Liver (tissue), 9 donors: ENCODE results near the gene CARD8. TPM values are rescaled to one million over a fixed set of nuclear protein-coding genes. Genes with fewer than 3 reads are reported as not detected.

Experiments used
- DNase-seq: peaks from one replicate; pipeline ENCODE4 v3.0.0-alpha.2; 2017; ENCODE audit warnings: low spot score
- H3K27ac ChIP-seq, 2 donors: one replicate each; pipeline ENCODE4 v1.7.0; 2013; ENCODE audit warnings: inconsistent platforms in 2 of 2, low read length in 2 of 2, control low read depth in 1 of 2, low read depth in 1 of 2, mild to moderate bottlenecking in 1 of 2
- H3K27me3 ChIP-seq, 4 donors: one replicate each; pipeline versions ENCODE4 v1.6.1 to v1.7.0; 2013; ENCODE audit warnings: low read length in 3 of 4, inconsistent platforms in 1 of 4, mild to moderate bottlenecking in 1 of 4, moderate library complexity in 1 of 4; ENCODE audit not compliant: control insufficient read depth in 4 of 4, insufficient read depth in 4 of 4
- H3K36me3 ChIP-seq, 4 donors: one replicate each; pipeline versions ENCODE4 v1.6.1 to v1.7.0; 2013; ENCODE audit warnings: low read length in 3 of 4, mild to moderate bottlenecking in 3 of 4, low read depth in 1 of 4, moderate library complexity in 1 of 4; ENCODE audit not compliant: control insufficient read depth in 4 of 4, insufficient read depth in 3 of 4
- H3K4me1 ChIP-seq, 4 donors: one replicate each; pipeline versions ENCODE4 v1.6.1 to v1.7.0; 2013; ENCODE audit warnings: low read length in 3 of 4, mild to moderate bottlenecking in 3 of 4, moderate library complexity in 1 of 4; ENCODE audit not compliant: control insufficient read depth in 4 of 4, insufficient read depth in 4 of 4
- H3K4me3 ChIP-seq, 3 donors: one replicate each; pipeline versions ENCODE4 v1.6.1 to v1.7.0; 2013; ENCODE audit warnings: low read length in 3 of 3, control low read depth in 1 of 3, low read depth in 1 of 3, mild to moderate bottlenecking in 1 of 3
- H3K9ac ChIP-seq, 2 donors: one replicate each; pipeline ENCODE4 v1.7.0; 2013; ENCODE audit warnings: low read length in 2 of 2, mild to moderate bottlenecking in 2 of 2, moderate library complexity in 2 of 2, control low read depth in 1 of 2, low read depth in 1 of 2
- H3K9me3 ChIP-seq, 4 donors: one replicate each; pipeline versions ENCODE4 v1.6.1 to v1.7.0; 2013; ENCODE audit warnings: low read length in 3 of 4; ENCODE audit not compliant: control insufficient read depth in 4 of 4
- CTCF ChIP-seq: fragments of 150-350 bp; IDR thresholded peaks from 2 replicates; pipeline ENCODE4 v1.5.1; 2017; ENCODE audit warnings: improper control_type of control experiment, low read depth, low read length; ENCODE audit not compliant: missing input control
- EGR1 ChIP-seq, 2 donors: IDR thresholded peaks; 2 replicates each; pipeline ENCODE4 v1.6.1; 2016 to 2018; ENCODE audit warnings: antibody characterized with exemption in 2 of 2, low read depth in 2 of 2
- FOXA1 ChIP-seq: IDR thresholded peaks from 2 replicates; pipeline ENCODE4 v1.6.1; 2016; ENCODE audit warnings: antibody characterized with exemption
- FOXA2 ChIP-seq: IDR thresholded peaks from 2 replicates; pipeline ENCODE4 v1.6.1; 2016; ENCODE audit warnings: antibody characterized with exemption
- GABPA ChIP-seq, 2 donors: IDR thresholded peaks in 1 of 2; conservative IDR thresholded peaks in 1 of 2; 2 replicates each; pipeline ENCODE4 v1.6.1; 2016; ENCODE audit warnings: antibody characterized with exemption in 2 of 2, mild to moderate bottlenecking in 1 of 2, moderate library complexity in 1 of 2
- HNF4A ChIP-seq, 2 donors: conservative IDR thresholded peaks; 2 replicates each; pipeline ENCODE4 v1.6.1; 2016; ENCODE audit warnings: antibody characterized with exemption in 2 of 2, mild to moderate bottlenecking in 2 of 2
- HNF4G ChIP-seq: IDR thresholded peaks from 2 replicates; pipeline ENCODE4 v1.6.1; 2016; ENCODE audit warnings: antibody characterized with exemption
- JUND ChIP-seq, 2 donors: IDR thresholded peaks; 2 replicates each; pipeline ENCODE4 v1.6.1; 2016; ENCODE audit warnings: antibody characterized with exemption in 2 of 2
- MAX ChIP-seq: IDR thresholded peaks from 2 replicates; pipeline ENCODE4 v1.6.1; 2016; ENCODE audit warnings: antibody characterized with exemption
- NR2F2 ChIP-seq: IDR thresholded peaks from 2 replicates; pipeline ENCODE4 v1.6.1; 2016; ENCODE audit warnings: antibody characterized with exemption
- REST ChIP-seq: IDR thresholded peaks from 2 replicates; pipeline ENCODE4 v1.6.1; 2016; ENCODE audit warnings: antibody characterized with exemption, mild to moderate bottlenecking
- RXRA ChIP-seq, 2 donors: IDR thresholded peaks; 2 replicates each; pipeline ENCODE4 v1.6.1; 2017 to 2018; ENCODE audit warnings: antibody characterized with exemption in 2 of 2, mild to moderate bottlenecking in 1 of 2
- TAF1 ChIP-seq: conservative IDR thresholded peaks from 2 replicates; pipeline ENCODE4 v1.6.1; 2016; ENCODE audit warnings: antibody characterized with exemption, mild to moderate bottlenecking
- ZBTB33 ChIP-seq: IDR thresholded peaks from 2 replicates; pipeline ENCODE4 v1.6.1; 2016; ENCODE audit warnings: antibody characterized with exemption
- WGBS: extraction: QIAGEN DNeasy Blood & Tissue Kit; methylation state at CpG from one replicate; pipeline ENCODE4 v1.1.7; 2013; 5-methylcytosine and 5-hydroxymethylcytosine counted together
- polyA plus RNA-seq, 2 donors: library from polyadenylated mRNA; stranded (reverse) in 1 of 2; unstranded in 1 of 2; fragments of 200-250 nt in 1 of 2; fragments of >200 nt in 1 of 2; fragmentation: Nextera tagmentation in 1 of 2; extraction: Ambion mirVana in 1 of 2; gene quantifications; one replicate each; pipeline versions ENCODE4 v1.2.1 to v1.2.3, GENCODE V29; 2013 to 2015
- total RNA-seq, 2 donors: library from RNA; depleted of rRNA; stranded (reverse); fragments of >200 nt; gene quantifications; one replicate each; pipeline ENCODE4 v1.2.3, GENCODE V29; 2014
- donor health status: healthy.
- donor health status: healthy.
- donor health status: healthy.
- donor health status: healthy.
- donor health status: healthy.

CARD8 gene
- total and polyA plus RNA-seq, 4 donors: 9.4 to 36.3 (median 22.4) TPM

- Histone ChIP-seq H3K27me3 (no peaks in the 10 kb centered on the region), H3K4me3 (no peak overlapping the region), H3K27ac (no peak overlapping the region), H3K36me3 (peaks cover 0 to 2% (median 0%) of the 10 kb centered on the region in 4 donors), H3K4me1 (no peaks in the 10 kb centered on the region), H3K9ac (no peak overlapping the region), H3K9me3 (no peaks in the 10 kb centered on the region)
- TF ChIP-seq MAX (no peak), NR2F2 (no peak), GABPA (IDR thresholded peaks at IDR 0.05 in 1 of 2, conservative IDR thresholded peaks at IDR 0.05 in 1 of 2) (no peak), JUND (IDR thresholded peaks at IDR 0.05) (no peak), RXRA (IDR thresholded peaks at IDR 0.05) (no peak), FOXA2 (no peak), EGR1 (IDR thresholded peaks at IDR 0.05; ENCODE audit: low read depth in 2 of 2) (no peak)
- 95% methylated on average over 3 of the region's 3 CpGs for WGBS
- DNase-seq: no peak
Observed at GRCh38 chr19:48190885-48191284, 64.8 kb downstream of the CARD8 start.

GRCh38 chr19:48190288-48190884, 65.3 kb downstream of the CARD8 start:
- no peaks in the 10 kb centered on the region for H3K27me3 ChIP-seq
- no peak for DNase-seq

GRCh38 chr19:48186541-48186991, 69.1 kb downstream of the CARD8 start:
- Histone ChIP-seq H3K9me3 (peaks cover 0 to 2% (median 1%) of the 10 kb centered on the region in 4 donors), H3K36me3 (peaks cover 0 to 2% (median under 1%) of the 10 kb centered on the region in 4 donors), H3K27ac (no peak overlapping the region), H3K4me3 (no peak overlapping the region), H3K4me1 (no peaks in the 10 kb centered on the region), H3K27me3 (no peaks in the 10 kb centered on the region), H3K9ac (no peak overlapping the region)
- 95% methylated on average over 8 of the region's 8 CpGs for WGBS
- DNase-seq: no peak
- TF ChIP-seq RXRA (IDR thresholded peaks at IDR 0.05) (no peak), CTCF (no peak), JUND (IDR thresholded peaks at IDR 0.05) (no peak), REST (no peak), TAF1 (no peak), ZBTB33 (no peak), EGR1 (IDR thresholded peaks at IDR 0.05; ENCODE audit: low read depth in 2 of 2) (no peak), HNF4A (conservative IDR thresholded peaks at IDR 0.05) (no peak), FOXA1 (no peak), FOXA2 (no peak)

More at GRCh38 chr19:48190288-48190884, 65.3 kb downstream of the CARD8 start:
- no peak for TF ChIP-seq HNF4G
- TF ChIP-seq CTCF: peak; percentile 2
- H3K36me3 ChIP-seq: peaks cover 0 to 2% (median 0%) of the 10 kb centered on the region in 4 donors
- no peaks in the 10 kb centered on the region for H3K9me3 ChIP-seq
- H3K27ac ChIP-seq: no peak overlapping the region
- no peak overlapping the region for H3K9ac ChIP-seq
- no peaks in the 10 kb centered on the region for H3K4me1 ChIP-seq
- no peak overlapping the region for H3K4me3 ChIP-seq
- 82% methylated on average over 13 of the region's 13 CpGs for WGBS
